HepG2 (cell line): Measurements from ENCODE around the gene THADA.

Experiments
- GABPA ChIP-seq, 2 experiments: IDR thresholded peaks; 2 replicates each; pipeline ENCODE4 v1.6.1; 2011 to 2016; ENCODE audit warnings: low read depth in 2 of 2, low read length in 1 of 2, missing biosample characterization in 1 of 2, missing genetic modification characterization in 1 of 2
- HNF4A ChIP-seq: sonication (generic); formaldehyde crosslinking; IDR thresholded peaks from 2 replicates; pipeline ENCODE4 v1.4.0; 2020; ENCODE audit warnings: missing genetic modification reagents
- IKZF1 ChIP-seq: fragments of 450-650 bp; IDR thresholded peaks from 2 replicates; pipeline ENCODE4 v1.7.1; 2016
- MAX ChIP-seq: IDR thresholded peaks from 2 replicates; pipeline ENCODE4 v1.6.1; 2012; ENCODE audit warnings: inconsistent platforms
- SRSF9 ChIP-seq: fragments of 200-400 bp; formaldehyde crosslinking; IDR thresholded peaks from 2 replicates; pipeline ENCODE4 v1.6.1; 2018; ENCODE audit warnings: borderline replicate concordance, mild to moderate bottlenecking, low read depth, low read length; ENCODE audit not compliant: insufficient read depth, poor library complexity, severe bottlenecking
- ZNF24 ChIP-seq: fragments of 450-650 bp; IDR thresholded peaks from 2 replicates; pipeline ENCODE4 v1.6.1; 2017; ENCODE audit warnings: antibody characterized with exemption, mild to moderate bottlenecking
- ZNF33A ChIP-seq: sonication (generic); formaldehyde crosslinking; IDR thresholded peaks from 2 replicates; pipeline ENCODE4 v1.5.1; 2020; ENCODE audit warnings: missing genetic modification reagents, mild to moderate bottlenecking, moderate library complexity, borderline replicate concordance
- ZNF7 ChIP-seq: IDR thresholded peaks from 2 replicates; pipeline ENCODE4 v1.6.1; 2016; ENCODE audit warnings: missing biosample characterization, missing genetic modification reagents
- TF ChIP-seq, protein P1 (sequence below): sonication (generic); formaldehyde crosslinking; IDR thresholded peaks from 2 replicates; pipeline ENCODE4 v1.5.0; 2020; ENCODE audit warnings: mild to moderate bottlenecking, missing genetic modification reagents, moderate library complexity

- TF ChIP-seq, protein P1, sequence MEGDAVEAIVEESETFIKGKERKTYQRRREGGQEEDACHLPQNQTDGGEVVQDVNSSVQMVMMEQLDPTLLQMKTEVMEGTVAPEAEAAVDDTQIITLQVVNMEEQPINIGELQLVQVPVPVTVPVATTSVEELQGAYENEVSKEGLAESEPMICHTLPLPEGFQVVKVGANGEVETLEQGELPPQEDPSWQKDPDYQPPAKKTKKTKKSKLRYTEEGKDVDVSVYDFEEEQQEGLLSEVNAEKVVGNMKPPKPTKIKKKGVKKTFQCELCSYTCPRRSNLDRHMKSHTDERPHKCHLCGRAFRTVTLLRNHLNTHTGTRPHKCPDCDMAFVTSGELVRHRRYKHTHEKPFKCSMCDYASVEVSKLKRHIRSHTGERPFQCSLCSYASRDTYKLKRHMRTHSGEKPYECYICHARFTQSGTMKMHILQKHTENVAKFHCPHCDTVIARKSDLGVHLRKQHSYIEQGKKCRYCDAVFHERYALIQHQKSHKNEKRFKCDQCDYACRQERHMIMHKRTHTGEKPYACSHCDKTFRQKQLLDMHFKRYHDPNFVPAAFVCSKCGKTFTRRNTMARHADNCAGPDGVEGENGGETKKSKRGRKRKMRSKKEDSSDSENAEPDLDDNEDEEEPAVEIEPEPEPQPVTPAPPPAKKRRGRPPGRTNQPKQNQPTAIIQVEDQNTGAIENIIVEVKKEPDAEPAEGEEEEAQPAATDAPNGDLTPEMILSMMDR (CRISPR knock-in tag), result no peak
- no peak for TF ChIP-seq IKZF1
- TF ChIP-seq ZNF24, result no peak
- TF ChIP-seq SRSF9, result no peak
- no peak for TF ChIP-seq HNF4A (CRISPR knock-in tag)
- no peak for TF ChIP-seq GABPA (IDR thresholded peaks at IDR 0.05; ENCODE audit: low read depth, low read length)
- TF ChIP-seq GABPA (CRISPR knock-in tag; IDR thresholded peaks at IDR 0.05; ENCODE audit: low read depth), result no peak
- no peak for TF ChIP-seq MAX
- TF ChIP-seq ZNF33A (CRISPR knock-in tag), result no peak
- TF ChIP-seq ZNF7 (CRISPR knock-in tag), result no peak
Measured at GRCh38 chr2:43438858-43439655, 156.8 kb downstream of the THADA start.
